Thoracic aorta (tissue), 2 donors: ENCODE data around the gene SASH3. TPM values are rescaled to one million over a fixed set of nuclear protein-coding genes. Genes with fewer than 3 reads are reported as not detected.

Experiments used
- ATAC-seq: fragments of 150-250 bp; one replicate; pipeline ENCODE4 v1.8.0; 2017; ENCODE audit warnings: low read depth; ENCODE audit not compliant: insufficient number of reproducible peaks, low FRiP score
- DNase-seq: peaks from one replicate; pipeline ENCODE4 v3.0.0-alpha.2; 2020; ENCODE audit warnings: low spot score
- H3K27ac ChIP-seq, 2 donors: fragments of 200-600 bp; sonication (generic); 1 replicate in 1 of 2; 2 replicates in 1 of 2; pipeline ENCODE4 v1.5.1; 2016; ENCODE audit warnings: mild to moderate bottlenecking in 2 of 2, moderate library complexity in 2 of 2
- H3K27me3 ChIP-seq: fragments of 200-600 bp; sonication (generic); replicated peaks from 2 replicates; pipeline ENCODE4 v1.6.0; 2016; ENCODE audit warnings: mild to moderate bottlenecking; ENCODE audit not compliant: insufficient read depth
- H3K36me3 ChIP-seq: fragments of 200-600 bp; sonication (generic); one replicate; pipeline ENCODE4 v1.5.1; 2016
- H3K4me1 ChIP-seq, 2 donors: fragments of 200-600 bp; sonication (generic); 1 replicate in 1 of 2; 2 replicates in 1 of 2; pipeline versions ENCODE4 v1.5.1 to v1.6.0; 2016; ENCODE audit warnings: low read depth in 2 of 2, mild to moderate bottlenecking in 1 of 2; ENCODE audit not compliant: control insufficient read depth in 1 of 2
- H3K4me3 ChIP-seq: fragments of 200-600 bp; sonication (generic); 2 replicates; pipeline ENCODE4 v1.5.1; 2016; ENCODE audit warnings: mild to moderate bottlenecking
- H3K9me3 ChIP-seq: fragments of 200-600 bp; sonication (generic); 2 replicates; pipeline ENCODE4 v1.5.1; 2016
- CTCF ChIP-seq: fragments of 200-600 bp; sonication (generic); IDR thresholded peaks from one replicate; pipeline ENCODE4 v1.5.1; 2019; ENCODE audit warnings: antibody characterized with exemption
- total RNA-seq, 2 donors: library from RNA; depleted of rRNA; stranded (reverse); fragments of >200 nt; gene quantifications; one replicate each; pipeline versions ENCODE4 v1.1.0 to v1.2.3, GENCODE V29; 2016

The SASH3 gene
- total RNA-seq, 2 donors from 2014 or later: 12.4 to 16.2 TPM

DNA sequence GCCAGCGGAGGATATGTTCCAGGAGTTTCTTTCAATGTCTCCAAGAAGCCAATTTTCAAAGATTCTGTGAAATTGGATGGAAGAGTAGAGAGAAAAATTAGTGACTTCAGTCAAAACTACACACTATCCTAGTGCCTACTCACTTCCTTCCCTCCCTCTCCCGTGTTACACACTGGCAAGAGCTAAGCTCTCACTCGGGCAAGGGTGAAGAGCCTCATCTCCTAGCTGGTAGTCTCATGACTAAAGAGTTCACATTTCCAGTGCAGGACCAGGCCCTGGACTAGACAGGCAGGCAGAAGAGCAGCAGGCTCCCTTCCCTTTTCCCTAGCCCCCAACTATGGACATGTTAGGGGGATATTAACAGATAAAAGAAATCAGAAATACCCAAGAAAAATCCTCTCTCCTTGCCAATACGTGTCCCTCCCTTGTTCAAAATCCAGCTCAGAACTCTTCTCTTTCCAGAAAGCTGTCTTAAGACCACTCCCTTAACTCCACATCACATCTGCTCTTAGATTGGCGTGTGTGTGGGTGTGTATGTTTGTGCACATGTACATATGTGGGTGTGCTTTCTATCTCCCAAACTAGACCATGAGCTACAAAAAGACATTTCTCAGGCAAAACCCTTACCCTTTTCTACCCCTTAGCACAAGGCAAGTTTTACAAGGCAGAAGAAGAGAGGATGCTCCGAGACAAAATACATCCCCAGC lies 34.1 kb downstream of the SASH3 start:
- no peak for DNase-seq
- Histone ChIP-seq H3K4me1 (no peaks in the 10 kb centered on the region), H3K4me3 (no peak overlapping the region), H3K36me3 (no peaks in the 10 kb centered on the region), H3K27ac (no peak overlapping the region), H3K9me3 (no peaks in the 10 kb centered on the region), H3K27me3 (no peaks in the 10 kb centered on the region)
- ATAC-seq: no peak
- no peak for TF ChIP-seq CTCF

GRCh38 chrX:129818123-129818522 lies 38.4 kb downstream of the SASH3 start:
- no peak for ATAC-seq
- Histone ChIP-seq H3K27ac (no peak overlapping the region), H3K27me3 (no peaks in the 10 kb centered on the region), H3K4me3 (no peak overlapping the region), H3K4me1 (no peaks in the 10 kb centered on the region), H3K9me3 (no peaks in the 10 kb centered on the region), H3K36me3 (peaks cover 3% of the 10 kb centered on the region)
- DNase-seq: no peak
- no peak for TF ChIP-seq CTCF

- Histone ChIP-seq H3K27ac (no peak overlapping the region), H3K36me3 (peaks cover 3% of the 10 kb centered on the region), H3K9me3 (no peaks in the 10 kb centered on the region), H3K4me1 (no peaks in the 10 kb centered on the region), H3K27me3 (no peaks in the 10 kb centered on the region), H3K4me3 (no peak overlapping the region)
- ATAC-seq (no peak), DNase-seq (no peak)
- no peak for TF ChIP-seq CTCF
Observed at GRCh38 chrX:129823115-129823514, 43.4 kb downstream of the SASH3 start.

- ATAC-seq (no peak), DNase-seq (no peak)
- no peaks in the 10 kb centered on the region for H3K9me3 ChIP-seq
- H3K27ac ChIP-seq: no peak overlapping the region
- H3K27me3 ChIP-seq: no peaks in the 10 kb centered on the region
- no peak overlapping the region for H3K4me3 ChIP-seq
- TF ChIP-seq CTCF: no peak
- no peaks in the 10 kb centered on the region for H3K4me1 ChIP-seq
- H3K36me3 ChIP-seq: peaks cover 3% of the 10 kb centered on the region
Observed at GRCh38 chrX:129823522-129823921, 43.8 kb downstream of the SASH3 start.

DNA sequence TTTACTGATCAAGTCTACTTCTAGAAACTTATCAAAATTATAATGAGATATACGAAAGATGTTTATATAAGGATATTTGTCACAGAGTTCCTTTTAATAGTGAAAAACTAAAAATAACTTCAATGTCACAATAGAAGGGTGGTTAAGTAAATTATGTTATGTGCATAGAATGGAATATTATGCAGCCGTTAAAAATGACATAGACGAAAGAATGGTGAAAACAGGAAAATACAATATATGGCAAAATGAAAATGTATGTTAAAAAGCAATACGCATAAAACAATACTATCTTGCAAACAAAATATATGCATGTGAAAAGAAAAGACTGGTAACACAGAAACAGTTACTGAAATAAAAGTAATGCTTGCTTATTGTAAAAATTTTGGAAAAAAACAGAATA lies 44.9 kb downstream of the SASH3 start:
- Histone ChIP-seq H3K36me3 (peaks cover 3% of the 10 kb centered on the region), H3K4me3 (no peak overlapping the region), H3K27me3 (no peaks in the 10 kb centered on the region), H3K27ac (no peak overlapping the region), H3K9me3 (no peaks in the 10 kb centered on the region), H3K4me1 (no peaks in the 10 kb centered on the region)
- DNase-seq (no peak), ATAC-seq (no peak)
- TF ChIP-seq CTCF: no peak
